EH (cell line): ENCODE results near the gene TAS2R16.
"Not testable (repeated sequence)": the region's sequence is repeated elsewhere in the genome, so short reads cannot be mapped to it uniquely, and the experiment has no call there.

Source experiments
- DNase-seq: peaks from one replicate; pipeline ENCODE4 v3.0.0-alpha.2; 2015; ENCODE audit warnings: low read depth

The TAS2R16 gene

GRCh38 chr7:122972056-122972455 lies 23.4 kb downstream of the TAS2R16 start:
- no peak for DNase-seq

GRCh38 chr7:122970740-122971725 lies 24.5 kb downstream of the TAS2R16 start:
- DNase-seq = no peak

- no peak for DNase-seq
Observed at GRCh38 chr7:122968389-122968788, 27.1 kb downstream of the TAS2R16 start.

- DNase-seq = no peak
Observed at GRCh38 chr7:122965306-122965705, 30.2 kb downstream of the TAS2R16 start.

- DNase-seq = not testable (repeated sequence)
Observed at GRCh38 chr7:122953678-122954077, 41.8 kb downstream of the TAS2R16 start.

- DNase-seq = no peak
Observed at GRCh38 chr7:122951006-122951405, 44.5 kb downstream of the TAS2R16 start.

- no peak for DNase-seq
Observed at GRCh38 chr7:122949186-122949585, 46.3 kb downstream of the TAS2R16 start.
